Body of pancreas (tissue), 4 donors: ENCODE data around the gene PCNA. TPM values are rescaled to one million over a fixed set of nuclear protein-coding genes. Genes with fewer than 3 reads are reported as not detected.
"Not testable (repeated sequence)": the region's sequence is repeated elsewhere in the genome, so short reads cannot be mapped to it uniquely, and the experiment has no call there.

Experiments
- ATAC-seq: fragments of 150-250 bp; one replicate; pipeline ENCODE4 v1.9.1; 2016
- DNase-seq, 4 donors: peaks; one replicate each; pipeline ENCODE4 v3.0.0-alpha.2; 2019
- H3K27ac ChIP-seq, 4 donors: fragments of 200-600 bp; sonication (generic); 1 replicate in 3 of 4; 2 replicates in 1 of 4; pipeline versions ENCODE4 v1.5.1 to v1.6.1; 2016 to 2019; ENCODE audit warnings: mild to moderate bottlenecking in 1 of 4, mixed read lengths in 1 of 4, moderate library complexity in 1 of 4
- H3K27me3 ChIP-seq, 2 donors: fragments of 200-600 bp; sonication (generic); one replicate each; pipeline ENCODE4 v1.6.0; 2016; ENCODE audit warnings: mild to moderate bottlenecking in 1 of 2
- H3K36me3 ChIP-seq, 2 donors: fragments of 200-600 bp; sonication (generic); replicated peaks in 1 of 2; 2 replicates each; pipeline ENCODE4 v1.5.1; 2016; ENCODE audit warnings: low read depth in 2 of 2; ENCODE audit not compliant: insufficient read depth in 1 of 2
- H3K4me1 ChIP-seq: fragments of 200-600 bp; sonication (generic); one replicate; pipeline ENCODE4 v1.6.0; 2016
- H3K4me3 ChIP-seq, 2 donors: fragments of 200-600 bp; sonication (generic); 1 replicate in 1 of 2; 2 replicates in 1 of 2; pipeline ENCODE4 v1.5.1; 2016 to 2019
- H3K9me3 ChIP-seq, 3 donors: fragments of 200-600 bp; sonication (generic); 1 replicate in 2 of 3; 2 replicates in 1 of 3; pipeline ENCODE4 v1.5.1; 2016
- POLR2A ChIP-seq, 3 donors: fragments of 450-650 bp; IDR thresholded peaks; one replicate each; pipeline ENCODE4 v1.6.1; 2016; ENCODE audit warnings: antibody characterized with exemption in 3 of 3, mild to moderate bottlenecking in 2 of 3
- WGBS, 2 donors: methylation state at CpG; one replicate each; pipeline ENCODE4 v1.1.5; 2017; 5-methylcytosine and 5-hydroxymethylcytosine counted together
- intact Hi-C: fragments of 100-400 bp; cut with DNase I; formaldehyde crosslinking; loops from one replicate; pipeline ENCODE4 v1.15.1; 2023
- total RNA-seq, 2 donors: library from RNA; depleted of rRNA; stranded (reverse); fragments of >200 nt; gene quantifications; one replicate each; pipeline ENCODE4 v1.1.0, GENCODE V29; 2016
- TF ChIP-seq, protein P1 (sequence below), 7 experiments: fragments of 450-650 bp in 4 of 7; fragments of 200-600 bp in 3 of 7; sonication (generic) in 3 of 7; IDR thresholded peaks; one replicate each; pipeline ENCODE4 v1.5.1; 2016 to 2019; ENCODE audit warnings: antibody characterized with exemption in 7 of 7

PCNA gene
- total RNA-seq, 2 donors from 2014 or later, result 22.8 to 32.0 TPM

DNA sequence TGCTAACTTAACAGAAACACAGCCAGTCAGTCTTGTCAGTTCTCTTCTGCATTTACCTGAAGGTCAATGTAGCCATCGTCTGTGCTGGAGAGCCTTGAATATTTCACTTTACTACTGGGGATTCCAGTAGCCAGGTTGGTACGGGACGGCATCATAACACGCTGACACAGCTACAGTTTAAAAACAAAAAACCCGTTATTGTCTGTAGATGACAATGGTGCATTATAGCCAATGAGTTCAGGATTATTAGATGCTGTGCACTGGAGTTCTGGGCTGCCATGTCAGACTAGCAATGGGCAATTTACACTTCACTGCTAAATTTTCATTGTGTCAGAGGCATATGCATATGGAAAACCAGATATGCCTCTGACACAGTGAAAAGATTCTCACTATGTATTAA lies 10.5 kb downstream of the PCNA start:
- H3K27ac ChIP-seq, result no peak overlapping the region
- H3K36me3 ChIP-seq, result peaks cover 0 to 14% of the 10 kb centered on the region in 2 donors
- intact Hi-C loops, result no loop called here
- no peaks in the 10 kb centered on the region for H3K9me3 ChIP-seq
- H3K27me3 ChIP-seq, result no peaks in the 10 kb centered on the region
- no peak for ATAC-seq
- H3K4me1 ChIP-seq, result peaks cover 5% of the 10 kb centered on the region
- TF ChIP-seq, protein P1, sequence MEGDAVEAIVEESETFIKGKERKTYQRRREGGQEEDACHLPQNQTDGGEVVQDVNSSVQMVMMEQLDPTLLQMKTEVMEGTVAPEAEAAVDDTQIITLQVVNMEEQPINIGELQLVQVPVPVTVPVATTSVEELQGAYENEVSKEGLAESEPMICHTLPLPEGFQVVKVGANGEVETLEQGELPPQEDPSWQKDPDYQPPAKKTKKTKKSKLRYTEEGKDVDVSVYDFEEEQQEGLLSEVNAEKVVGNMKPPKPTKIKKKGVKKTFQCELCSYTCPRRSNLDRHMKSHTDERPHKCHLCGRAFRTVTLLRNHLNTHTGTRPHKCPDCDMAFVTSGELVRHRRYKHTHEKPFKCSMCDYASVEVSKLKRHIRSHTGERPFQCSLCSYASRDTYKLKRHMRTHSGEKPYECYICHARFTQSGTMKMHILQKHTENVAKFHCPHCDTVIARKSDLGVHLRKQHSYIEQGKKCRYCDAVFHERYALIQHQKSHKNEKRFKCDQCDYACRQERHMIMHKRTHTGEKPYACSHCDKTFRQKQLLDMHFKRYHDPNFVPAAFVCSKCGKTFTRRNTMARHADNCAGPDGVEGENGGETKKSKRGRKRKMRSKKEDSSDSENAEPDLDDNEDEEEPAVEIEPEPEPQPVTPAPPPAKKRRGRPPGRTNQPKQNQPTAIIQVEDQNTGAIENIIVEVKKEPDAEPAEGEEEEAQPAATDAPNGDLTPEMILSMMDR (IDR thresholded peaks at IDR 0.05), result no peak
- TF ChIP-seq POLR2A (IDR thresholded peaks at IDR 0.05), result no peak
- no peak for DNase-seq
- no peak overlapping the region for H3K4me3 ChIP-seq
- WGBS, 2 donors, result 73 to 81% methylated on average over 5 of the region's 5 CpGs

DNA sequence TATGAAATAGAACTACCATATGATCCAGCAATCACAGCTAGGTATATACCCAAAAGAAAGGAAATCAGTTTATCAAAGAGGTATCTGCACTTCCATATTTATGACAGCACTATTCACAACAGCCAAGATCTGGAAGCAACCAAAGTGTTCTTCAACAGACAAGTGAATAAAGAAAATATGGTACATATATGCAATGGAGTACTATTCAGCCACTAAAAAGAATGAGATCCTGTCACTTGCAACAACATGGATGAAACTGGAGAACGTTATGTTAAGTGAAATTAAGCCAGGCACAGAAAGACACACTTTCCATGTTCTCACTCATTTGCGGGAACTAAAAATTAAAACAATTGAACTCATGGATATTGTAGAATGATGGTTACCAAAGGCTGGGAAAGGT lies 15.3 kb downstream of the PCNA start:
- H3K9me3 ChIP-seq, result no peaks in the 10 kb centered on the region

GRCh38 chr20:5100684-5101347 lies 18.9 kb downstream of the PCNA start:
- 4 to 6% methylated on average over 9 of the region's 9 CpGs for WGBS, 2 donors
- Histone ChIP-seq H3K27ac (no peak overlapping the region), H3K36me3 (peaks cover 0 to 19% of the 10 kb centered on the region in 2 donors), H3K4me3 (no peak overlapping the region), H3K27me3 (no peaks in the 10 kb centered on the region), H3K9me3 (no peaks in the 10 kb centered on the region), H3K4me1 (no peaks in the 10 kb centered on the region)
- DNase-seq (peak; percentile 73 to 84 (median 78)), ATAC-seq (peak; percentile 81)
- intact Hi-C loops, result no loop called here
- TF ChIP-seq, protein P1 (IDR thresholded peaks at IDR 0.05), result peak; percentile 65 to 85 (median 82)
- TF ChIP-seq POLR2A (IDR thresholded peaks at IDR 0.05), result no peak

More for the DNA sequence above, 15.3 kb downstream of the PCNA start:
- Histone ChIP-seq H3K36me3 (peaks cover 0 to 25% of the 10 kb centered on the region in 2 donors), H3K27me3 (no peaks in the 10 kb centered on the region), H3K4me1 (no peaks in the 10 kb centered on the region), H3K27ac (no peak overlapping the region), H3K4me3 (no peak overlapping the region)
- ATAC-seq (no peak), DNase-seq (no peak)
- 95 to 97% methylated on average over 2 of the region's 2 CpGs for WGBS, 2 donors
- intact Hi-C loops, result no loop called here
- TF ChIP-seq, protein P1 (IDR thresholded peaks at IDR 0.05), result no peak
- TF ChIP-seq POLR2A (IDR thresholded peaks at IDR 0.05), result no peak

GRCh38 chr20:5099909-5100308 lies 19.8 kb downstream of the PCNA start:
- 83 to 87% methylated on average over 3 of the region's 3 CpGs for WGBS, 2 donors
- H3K27ac ChIP-seq, H3K4me3 ChIP-seq, H3K4me1 ChIP-seq, intact Hi-C loops, H3K27me3 ChIP-seq, ATAC-seq, DNase-seq, H3K9me3 ChIP-seq: not testable (repeated sequence)
- peaks cover 0 to 15% of the 10 kb centered on the region in 2 donors for H3K36me3 ChIP-seq

GRCh38 chr20:5099009-5099408 lies 20.7 kb downstream of the PCNA start:
- H3K36me3 ChIP-seq, result peaks cover 0 to 11% of the 10 kb centered on the region in 2 donors
- intact Hi-C loops, H3K27me3 ChIP-seq, DNase-seq, H3K4me1 ChIP-seq, H3K4me3 ChIP-seq, ATAC-seq, H3K9me3 ChIP-seq, H3K27ac ChIP-seq: not testable (repeated sequence)
- WGBS, 2 donors, result 70 to 76% methylated on average over 1 of the region's 1 CpG

DNA sequence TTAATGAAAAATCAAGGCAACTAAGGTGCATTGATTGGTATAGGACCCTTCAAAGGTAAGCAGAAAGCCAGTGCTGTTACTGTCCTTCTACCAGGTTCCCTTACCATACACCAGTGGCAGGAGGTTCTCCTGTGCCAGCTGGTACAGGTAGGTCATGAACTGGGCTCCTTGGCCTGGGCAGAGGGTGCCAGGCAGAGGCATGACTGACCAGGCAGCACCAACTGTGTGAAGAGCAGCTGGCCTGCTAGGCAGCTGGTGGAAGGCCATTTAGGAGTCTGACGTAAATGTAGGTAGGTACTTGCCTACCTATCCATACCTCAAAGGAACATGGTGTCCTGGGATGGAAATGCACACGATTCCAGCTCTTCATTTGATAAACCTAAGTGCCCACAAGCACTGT lies 23.3 kb downstream of the PCNA start:
- Histone ChIP-seq H3K27ac (no peak overlapping the region), H3K4me1 (no peaks in the 10 kb centered on the region), H3K4me3 (no peak overlapping the region), H3K9me3 (no peaks in the 10 kb centered on the region), H3K36me3 (peaks cover 0 to 5% of the 10 kb centered on the region in 2 donors), H3K27me3 (no peaks in the 10 kb centered on the region)
- 83 to 92% methylated on average over 2 of the region's 2 CpGs for WGBS, 2 donors
- intact Hi-C loops, result no loop called here
- TF ChIP-seq POLR2A (IDR thresholded peaks at IDR 0.05), result no peak
- TF ChIP-seq, protein P1 (IDR thresholded peaks at IDR 0.05), result no peak
- DNase-seq (no peak), ATAC-seq (no peak)
